ENCODE results near the gene TMCC2. TPM values are rescaled to one million over a fixed set of nuclear protein-coding genes. Genes with fewer than 3 reads are reported as not detected.
A peak's percentile ranks its signal among the peaks of the same experiment; 100 is the strongest.

The TMCC2 gene
- total RNA-seq, 3 donors from 2014 or later (not counting 1 experiment from before 2014, with no cell fraction given): 0.93 to 1.5 (median 1.1) TPM

GRCh38 chr1:205287076-205287475 is 59.3 kb downstream of the TMCC2 start:
- no peak overlapping the region for H3K4me3 ChIP-seq (ENCODE audit: low read length)
- intact Hi-C loops (cut with micrococcal nuclease): loop anchor here (5.0 to 10.0 kb wide), 3 partner anchors 345 to 1962 kb away; partner anchors contain the start of gene ELK4
- Mint-ChIP-seq H3K27me3 (ENCODE audit: low read depth in 2 of 2) (no peaks in the 10 kb centered on the region), H3K4me3 (peak overlapping the region; percentile 91), H3K36me3 (no peaks in the 10 kb centered on the region), H3K9me3 (no peaks in the 10 kb centered on the region), H3K27ac (peak overlapping the region; percentile 83 to 99), H3K4me1 (peaks cover 71 to 86% of the 10 kb centered on the region in 2 donors)
- no peaks in the 10 kb centered on the region for H3K27me3 ChIP-seq (ENCODE audit: control insufficient read depth, insufficient read depth, low read length)
- TF ChIP-seq, protein P1, sequence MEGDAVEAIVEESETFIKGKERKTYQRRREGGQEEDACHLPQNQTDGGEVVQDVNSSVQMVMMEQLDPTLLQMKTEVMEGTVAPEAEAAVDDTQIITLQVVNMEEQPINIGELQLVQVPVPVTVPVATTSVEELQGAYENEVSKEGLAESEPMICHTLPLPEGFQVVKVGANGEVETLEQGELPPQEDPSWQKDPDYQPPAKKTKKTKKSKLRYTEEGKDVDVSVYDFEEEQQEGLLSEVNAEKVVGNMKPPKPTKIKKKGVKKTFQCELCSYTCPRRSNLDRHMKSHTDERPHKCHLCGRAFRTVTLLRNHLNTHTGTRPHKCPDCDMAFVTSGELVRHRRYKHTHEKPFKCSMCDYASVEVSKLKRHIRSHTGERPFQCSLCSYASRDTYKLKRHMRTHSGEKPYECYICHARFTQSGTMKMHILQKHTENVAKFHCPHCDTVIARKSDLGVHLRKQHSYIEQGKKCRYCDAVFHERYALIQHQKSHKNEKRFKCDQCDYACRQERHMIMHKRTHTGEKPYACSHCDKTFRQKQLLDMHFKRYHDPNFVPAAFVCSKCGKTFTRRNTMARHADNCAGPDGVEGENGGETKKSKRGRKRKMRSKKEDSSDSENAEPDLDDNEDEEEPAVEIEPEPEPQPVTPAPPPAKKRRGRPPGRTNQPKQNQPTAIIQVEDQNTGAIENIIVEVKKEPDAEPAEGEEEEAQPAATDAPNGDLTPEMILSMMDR (IDR thresholded peaks at IDR 0.05): no peak
- no peak for ATAC-seq
- WGBS (ENCODE audit: insufficient coverage): 87% methylated on average over 3 of the region's 3 CpGs
- no peaks in the 10 kb centered on the region for H3K36me3 ChIP-seq (ENCODE audit: control insufficient read depth, insufficient read depth, low read length)
- peaks cover 89% of the 10 kb centered on the region for H3K4me1 ChIP-seq (ENCODE audit: control insufficient read depth, insufficient read depth, low read length)
- no peak for DNase-seq
- H3K27ac ChIP-seq (ENCODE audit: low read length): peak overlapping the region; percentile 82
- H3K9me3 ChIP-seq (ENCODE audit: control insufficient read depth, insufficient read depth, low read length): no peaks in the 10 kb centered on the region

GRCh38 chr1:205287767-205288559 is 60.2 kb downstream of the TMCC2 start:
- Mint-ChIP-seq H3K36me3 (no peaks in the 10 kb centered on the region), H3K27me3 (ENCODE audit: low read depth in 2 of 2) (no peaks in the 10 kb centered on the region), H3K4me1 (peaks cover 63 to 79% of the 10 kb centered on the region in 2 donors), H3K27ac (peak overlapping the region; percentile 83 to 99), H3K4me3 (peak overlapping the region; percentile 75), H3K9me3 (no peaks in the 10 kb centered on the region)
- peak; percentile 75 to 94 for DNase-seq
- intact Hi-C loops (cut with micrococcal nuclease): loop anchor here (1.0 to 10.0 kb wide), 5 partner anchors 25 to 1963 kb away; partner anchors contain the start of gene ELK4
- TF ChIP-seq, protein P1 (IDR thresholded peaks at IDR 0.05): no peak
- Histone ChIP-seq H3K27me3 (ENCODE audit: control insufficient read depth, insufficient read depth, low read length) (no peaks in the 10 kb centered on the region), H3K36me3 (ENCODE audit: control insufficient read depth, insufficient read depth, low read length) (no peaks in the 10 kb centered on the region), H3K4me3 (ENCODE audit: low read length) (no peak overlapping the region), H3K4me1 (ENCODE audit: control insufficient read depth, insufficient read depth, low read length) (peaks cover 87% of the 10 kb centered on the region), H3K27ac (ENCODE audit: low read length) (peak overlapping the region; percentile 82), H3K9me3 (ENCODE audit: control insufficient read depth, insufficient read depth, low read length) (no peaks in the 10 kb centered on the region)
- ATAC-seq: peak; percentile 69 to 89 (median 77)
- WGBS (ENCODE audit: insufficient coverage): 13% methylated on average over 7 of the region's 8 CpGs

DNA sequence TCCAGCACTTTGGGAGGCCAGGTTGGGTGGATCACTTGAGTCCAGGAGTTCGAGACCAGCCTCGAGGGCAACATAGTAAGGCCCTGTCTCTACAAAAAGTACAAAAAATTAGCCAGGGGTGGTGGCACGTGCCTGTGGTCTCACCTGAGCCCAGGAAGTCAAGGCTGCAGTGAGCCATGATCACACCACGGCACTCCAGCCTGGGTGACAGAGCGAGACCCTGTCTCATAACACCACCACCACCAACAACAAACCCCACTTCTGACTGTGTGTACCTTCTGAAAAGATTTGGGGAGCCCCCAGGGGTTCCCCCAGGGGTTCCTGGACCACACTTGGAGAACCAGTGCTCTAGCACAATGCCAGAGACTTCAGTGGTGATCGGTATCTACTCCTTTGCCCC is 63.9 kb downstream of the TMCC2 start:
- H3K9me3 ChIP-seq (ENCODE audit: control insufficient read depth, insufficient read depth, low read length): no peaks in the 10 kb centered on the region
- no peak overlapping the region for H3K4me3 Mint-ChIP-seq
- TF ChIP-seq, protein P1 (IDR thresholded peaks at IDR 0.05): no peak
- 35% methylated on average over 5 of the region's 6 CpGs for WGBS (ENCODE audit: insufficient coverage)
- H3K27me3 ChIP-seq (ENCODE audit: control insufficient read depth, insufficient read depth, low read length): no peaks in the 10 kb centered on the region
- intact Hi-C loops (cut with micrococcal nuclease): no loop called here
- H3K4me1 ChIP-seq (ENCODE audit: control insufficient read depth, insufficient read depth, low read length): peaks cover 76% of the 10 kb centered on the region
- no peaks in the 10 kb centered on the region for H3K36me3 Mint-ChIP-seq
- ATAC-seq (no peak), DNase-seq (no peak)
- H3K9me3 Mint-ChIP-seq: no peaks in the 10 kb centered on the region
- H3K27ac Mint-ChIP-seq: no peak overlapping the region
- H3K27ac ChIP-seq (ENCODE audit: low read length): peak overlapping the region; percentile 41
- H3K4me3 ChIP-seq (ENCODE audit: low read length): no peak overlapping the region
- H3K4me1 Mint-ChIP-seq: peaks cover 57 to 73% of the 10 kb centered on the region in 2 donors
- H3K36me3 ChIP-seq (ENCODE audit: control insufficient read depth, insufficient read depth, low read length): no peaks in the 10 kb centered on the region
- H3K27me3 Mint-ChIP-seq (ENCODE audit: low read depth in 2 of 2): no peaks in the 10 kb centered on the region
